Sigmoid colon (tissue), 4 donors: Measurements from ENCODE around the gene FBXL15.
A peak's percentile ranks its signal among the peaks of the same experiment; 100 is the strongest.

ENCODE experiments used
- CTCF ChIP-seq, 4 experiments: fragments of 450-650 bp in 3 of 4; fragments of 200-600 bp in 1 of 4; IDR thresholded peaks; one replicate each; pipeline ENCODE4 v1.5.1; 2016 to 2019; ENCODE audit warnings: antibody characterized with exemption in 4 of 4, mild to moderate bottlenecking in 3 of 4, moderate library complexity in 2 of 4
- EP300 ChIP-seq, 4 donors: sonication (generic); formaldehyde crosslinking; IDR thresholded peaks; one replicate each; pipeline ENCODE4 v1.6.1; 2017; ENCODE audit warnings: antibody characterized with exemption in 4 of 4
- POLR2AphosphoS5 ChIP-seq, 4 donors: sonication (generic); formaldehyde crosslinking; IDR thresholded peaks; one replicate each; pipeline ENCODE4 v1.6.1; 2017; ENCODE audit warnings: antibody characterized with exemption in 4 of 4

GRCh38 chr10:102408728-102409603 lies 11.7 kb upstream of the FBXL15 start:
- peak in 2 of 4 donors; percentile 2 to 55 for TF ChIP-seq EP300 (IDR thresholded peaks at IDR 0.05)
- no peak for TF ChIP-seq CTCF (IDR thresholded peaks at IDR 0.05)
- TF ChIP-seq POLR2AphosphoS5 (IDR thresholded peaks at IDR 0.05), result peak; percentile 92 to 95 (median 94)
